Measurements from ENCODE around the gene C16orf87.

- TF ChIP-seq CTCF (IDR thresholded peaks at IDR 0.05; ENCODE audit: borderline replicate concordance, extremely low read depth, low read length, poor library complexity, severe bottlenecking) (no peak), EZH2 (IDR thresholded peaks at IDR 0.05; ENCODE audit: borderline replicate concordance, low read depth, low read length, severe bottlenecking) (no peak)
Measured at GRCh38 chr16:46756772-46757171, 74.2 kb downstream of the C16orf87 start.

Data from DND-41 (cell line).